ENCODE data around the gene PRPSAP2. TPM values are rescaled to one million over a fixed set of nuclear protein-coding genes. Genes with fewer than 3 reads are reported as not detected.
"Not testable (repeated sequence)": the region's sequence is repeated elsewhere in the genome, so short reads cannot be mapped to it uniquely, and the experiment has no call there.

The PRPSAP2 gene
- total RNA-seq, 4 donors from 2014 or later, result 20.0 to 48.7 (median 35.0) TPM

DNA sequence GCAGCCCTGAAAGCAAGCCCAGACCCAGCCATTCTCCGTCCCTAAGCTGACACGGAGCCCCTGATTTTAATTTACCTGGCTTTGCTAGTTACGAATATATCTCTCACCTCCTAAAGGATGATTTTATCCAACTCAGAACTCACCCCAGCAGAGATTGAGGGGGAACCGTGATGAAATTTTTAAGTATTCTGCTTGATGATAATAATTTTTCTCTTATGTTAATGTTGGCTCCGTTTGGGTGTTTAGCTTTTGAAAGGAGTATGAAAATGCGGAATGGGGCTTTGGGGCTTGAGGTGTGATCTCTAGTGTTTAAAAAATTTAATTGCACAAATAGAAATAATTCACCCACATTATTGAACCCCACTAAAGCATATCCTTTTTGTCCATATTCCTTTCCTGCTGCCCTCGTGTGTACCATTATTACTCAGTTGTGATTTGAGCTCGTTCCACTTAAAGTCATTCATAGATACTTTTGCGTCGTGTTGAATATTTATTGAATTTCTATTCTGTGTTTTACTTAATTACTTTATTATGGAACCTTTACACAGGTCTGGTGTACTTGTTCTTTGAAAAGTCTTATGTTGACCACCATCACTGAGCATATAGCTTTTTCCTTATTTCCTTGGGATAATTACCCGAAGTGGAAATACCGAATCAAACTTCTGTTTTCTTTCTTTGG lies 775 bp downstream of the PRPSAP2 start:
- peak overlapping the region; percentile 76 to 99 (median 88) for H3K4me3 ChIP-seq
- TF ChIP-seq POLR2A (IDR thresholded peaks at IDR 0.05), result no peak
- TF ChIP-seq, protein P1, sequence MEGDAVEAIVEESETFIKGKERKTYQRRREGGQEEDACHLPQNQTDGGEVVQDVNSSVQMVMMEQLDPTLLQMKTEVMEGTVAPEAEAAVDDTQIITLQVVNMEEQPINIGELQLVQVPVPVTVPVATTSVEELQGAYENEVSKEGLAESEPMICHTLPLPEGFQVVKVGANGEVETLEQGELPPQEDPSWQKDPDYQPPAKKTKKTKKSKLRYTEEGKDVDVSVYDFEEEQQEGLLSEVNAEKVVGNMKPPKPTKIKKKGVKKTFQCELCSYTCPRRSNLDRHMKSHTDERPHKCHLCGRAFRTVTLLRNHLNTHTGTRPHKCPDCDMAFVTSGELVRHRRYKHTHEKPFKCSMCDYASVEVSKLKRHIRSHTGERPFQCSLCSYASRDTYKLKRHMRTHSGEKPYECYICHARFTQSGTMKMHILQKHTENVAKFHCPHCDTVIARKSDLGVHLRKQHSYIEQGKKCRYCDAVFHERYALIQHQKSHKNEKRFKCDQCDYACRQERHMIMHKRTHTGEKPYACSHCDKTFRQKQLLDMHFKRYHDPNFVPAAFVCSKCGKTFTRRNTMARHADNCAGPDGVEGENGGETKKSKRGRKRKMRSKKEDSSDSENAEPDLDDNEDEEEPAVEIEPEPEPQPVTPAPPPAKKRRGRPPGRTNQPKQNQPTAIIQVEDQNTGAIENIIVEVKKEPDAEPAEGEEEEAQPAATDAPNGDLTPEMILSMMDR (IDR thresholded peaks at IDR 0.05), result no peak
- no peaks in the 10 kb centered on the region for H3K36me3 ChIP-seq
- DNase-seq, result no peak
- no peaks in the 10 kb centered on the region for H3K27me3 ChIP-seq
- peak overlapping the region; percentile 90 to 99 (median 95) for H3K27ac ChIP-seq
- H3K4me1 ChIP-seq, result peaks cover 0 to 31% (median 8%) of the 10 kb centered on the region in 4 donors
- no peaks in the 10 kb centered on the region for H3K9me3 ChIP-seq

DNA sequence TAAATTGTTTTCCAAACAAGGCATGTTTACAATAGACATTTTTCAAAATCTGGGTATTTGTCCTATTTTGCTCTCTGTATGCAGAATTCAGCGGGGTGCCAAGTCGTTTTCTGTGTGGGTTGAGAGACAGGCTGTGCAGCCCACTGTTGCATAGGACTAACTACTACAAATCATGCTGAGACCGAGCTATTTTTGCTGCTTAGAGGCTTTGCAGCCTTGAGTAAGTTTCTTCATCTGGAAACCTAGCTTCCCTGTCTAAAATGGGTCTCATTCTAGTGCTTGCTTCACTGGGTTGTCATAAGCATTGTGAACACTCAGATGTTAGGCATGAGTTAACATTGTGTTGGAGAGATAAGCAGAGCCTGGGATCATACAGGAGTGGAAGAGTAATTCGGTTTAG lies 1.3 kb downstream of the PRPSAP2 start:
- DNase-seq, result no peak
- Histone ChIP-seq H3K27ac (no peak overlapping the region), H3K4me1 (peaks cover 0 to 31% (median 8%) of the 10 kb centered on the region in 4 donors), H3K4me3 (peak overlapping the region in 2 of 4 donors; percentile 8 to 76), H3K27me3 (no peaks in the 10 kb centered on the region), H3K9me3 (no peaks in the 10 kb centered on the region), H3K36me3 (no peaks in the 10 kb centered on the region)
- TF ChIP-seq, protein P1 (IDR thresholded peaks at IDR 0.05), result no peak
- no peak for TF ChIP-seq POLR2A (IDR thresholded peaks at IDR 0.05)

DNA sequence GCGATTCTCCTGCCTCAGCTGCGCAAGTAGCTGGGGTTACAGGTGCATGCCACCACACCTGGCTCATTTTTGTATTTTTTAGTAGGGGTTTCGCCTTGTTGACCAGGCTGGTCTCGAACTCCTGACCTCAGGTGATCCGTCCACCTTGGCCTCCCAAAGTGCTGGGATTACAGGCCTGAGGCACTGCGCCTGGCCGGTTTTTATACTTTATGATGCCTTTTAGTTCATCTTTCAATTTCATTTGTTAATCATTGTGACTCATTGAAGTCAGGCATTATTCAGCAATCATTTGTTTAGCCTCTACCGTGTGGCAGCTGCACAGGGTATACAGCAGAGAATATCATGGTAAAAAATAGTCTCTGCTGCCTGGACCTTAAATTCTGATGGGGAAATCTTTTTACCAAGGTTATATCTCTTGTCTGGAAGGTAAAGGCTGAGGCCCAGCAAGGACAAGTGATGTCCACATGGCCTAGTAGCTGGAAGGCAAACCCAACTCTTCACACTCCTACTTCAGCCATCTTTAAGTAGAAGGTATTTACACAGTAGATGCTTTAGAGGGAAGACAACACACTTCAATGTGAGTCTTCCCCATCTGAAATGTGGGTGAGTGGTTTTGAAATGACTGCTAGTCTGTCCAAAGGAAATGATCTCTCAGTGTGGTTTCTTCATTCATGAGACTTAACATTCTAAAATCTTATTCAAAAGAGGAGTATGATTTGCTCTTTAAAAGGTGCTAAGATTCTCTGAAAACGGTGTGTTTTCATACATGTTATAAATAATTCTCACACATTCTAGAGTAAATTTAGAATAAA lies 2.4 kb downstream of the PRPSAP2 start:
- peak in 1 of 3 donors; percentile 14 for DNase-seq
- TF ChIP-seq POLR2A (IDR thresholded peaks at IDR 0.05), result no peak
- TF ChIP-seq, protein P1 (IDR thresholded peaks at IDR 0.05), result no peak
- Histone ChIP-seq H3K4me1 (peaks cover 0 to 28% (median 7%) of the 10 kb centered on the region in 4 donors), H3K4me3 (no peak overlapping the region), H3K9me3 (no peaks in the 10 kb centered on the region), H3K27me3 (no peaks in the 10 kb centered on the region), H3K27ac (peak overlapping the region in 1 of 4 donors; percentile 4), H3K36me3 (no peaks in the 10 kb centered on the region)

DNA sequence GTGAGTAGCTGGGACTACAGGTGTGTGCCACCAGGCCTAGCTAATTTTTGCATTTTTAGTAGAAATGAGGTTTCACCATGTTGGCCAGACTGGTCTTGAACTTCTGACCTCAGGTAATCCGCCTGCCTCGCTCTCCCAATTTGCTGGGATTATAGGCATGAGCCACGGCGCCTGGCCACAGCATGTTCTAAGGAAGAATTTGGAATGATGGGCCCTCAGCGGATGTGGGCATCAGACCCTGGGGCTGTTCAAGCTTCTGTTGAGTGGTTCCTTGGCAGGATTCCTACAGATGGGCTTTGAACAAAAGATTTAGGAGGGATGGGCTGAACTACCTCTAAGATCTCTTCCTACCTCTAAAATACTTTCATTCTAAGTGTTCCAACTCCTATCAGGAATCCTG lies 4.1 kb downstream of the PRPSAP2 start:
- TF ChIP-seq, protein P1 (IDR thresholded peaks at IDR 0.05), result no peak
- TF ChIP-seq POLR2A (IDR thresholded peaks at IDR 0.05), result no peak
- Histone ChIP-seq H3K27me3 (no peaks in the 10 kb centered on the region), H3K36me3 (peaks cover 0 to 12% (median 0%) of the 10 kb centered on the region in 3 donors), H3K4me3 (no peak overlapping the region), H3K27ac (no peak overlapping the region), H3K9me3 (no peaks in the 10 kb centered on the region), H3K4me1 (peaks cover 4 to 17% (median 5%) of the 10 kb centered on the region in 4 donors)
- DNase-seq, result peak in 1 of 3 donors; percentile 35

DNA sequence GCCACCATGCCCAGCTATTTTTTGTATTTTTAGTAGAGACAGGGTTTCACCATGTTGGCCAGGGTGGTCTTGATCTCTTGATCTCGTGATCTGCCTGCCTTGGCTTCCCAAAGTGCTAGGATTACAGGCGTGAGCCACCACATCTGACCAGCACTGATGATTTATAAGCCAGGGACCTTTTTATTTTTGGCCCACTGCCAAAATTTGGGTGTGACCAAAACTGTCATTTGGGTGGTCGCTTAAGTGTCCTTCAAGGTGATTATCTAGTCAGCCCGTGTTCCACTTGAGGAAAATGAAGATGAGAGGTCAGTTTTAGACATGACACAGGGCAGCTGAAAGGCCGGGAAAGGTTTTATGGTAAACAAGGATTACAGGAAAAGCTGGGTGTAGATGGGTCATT lies 7.1 kb downstream of the PRPSAP2 start:
- not testable (repeated sequence) for H3K27ac ChIP-seq, H3K4me1 ChIP-seq, H3K4me3 ChIP-seq, H3K27me3 ChIP-seq, H3K9me3 ChIP-seq
- peak in 1 of 3 donors; percentile 27 for DNase-seq
- H3K36me3 ChIP-seq, result peaks cover 0 to 28% (median 0%) of the 10 kb centered on the region in 3 donors
